CD4-positive, CD25-positive, alpha-beta regulatory T cell (primary cell): Measurements from ENCODE around the gene THAP11. TPM values are rescaled to one million over a fixed set of nuclear protein-coding genes. Genes with fewer than 3 reads are reported as not detected.
A peak's percentile ranks its signal among the peaks of the same experiment; 100 is the strongest.

Experiments used
- ATAC-seq, 2 donors: fragments of 150-1000 bp; cut with Tn5 transposase; one replicate each; pipeline ENCODE4 v1.10.0; 2021; ENCODE audit warnings: low read depth in 2 of 2, moderate number of reproducible peaks in 2 of 2, moderate library complexity in 1 of 2
- DNase-seq, 3 donors: peaks; one replicate each; pipeline versions ENCODE4 v3.0.0 to v3.0.0-alpha.2; 2012 to 2022; ENCODE audit warnings: mixed read lengths in 1 of 3
- H3K27ac ChIP-seq: one replicate; pipeline ENCODE4 v1.7.0; 2013; ENCODE audit warnings: mild to moderate bottlenecking, low read length; ENCODE audit not compliant: insufficient read depth, poor library complexity, severe bottlenecking
- H3K27me3 ChIP-seq: one replicate; pipeline ENCODE4 v1.7.0; 2013; ENCODE audit warnings: low read length; ENCODE audit not compliant: control insufficient read depth, insufficient read depth
- H3K36me3 ChIP-seq: one replicate; pipeline ENCODE4 v1.7.0; 2013; ENCODE audit warnings: mild to moderate bottlenecking, low read length, moderate library complexity; ENCODE audit not compliant: control insufficient read depth, insufficient read depth
- H3K4me1 ChIP-seq: 2 replicates; pipeline ENCODE4 v1.7.0; 2013; ENCODE audit warnings: mild to moderate bottlenecking, low read length; ENCODE audit not compliant: insufficient read depth, control insufficient read depth, poor library complexity, severe bottlenecking
- H3K4me3 ChIP-seq: one replicate; pipeline ENCODE4 v1.7.0; 2013; ENCODE audit warnings: low read depth, mild to moderate bottlenecking, low read length, moderate library complexity
- H3K9me3 ChIP-seq, 2 experiments: 1 replicate in 1 of 2; 2 replicates in 1 of 2; pipeline ENCODE4 v1.7.0; 2013; ENCODE audit warnings: low read length in 2 of 2, mild to moderate bottlenecking in 1 of 2, moderate library complexity in 1 of 2; ENCODE audit not compliant: control insufficient read depth in 2 of 2
- H3K27ac Mint-ChIP-seq, 3 donors: one replicate each; pipeline ENCODE4 v1.8.0; 2020 to 2022; ENCODE audit warnings: mild to moderate bottlenecking in 3 of 3, mixed read lengths in 3 of 3, moderate library complexity in 2 of 3
- H3K27me3 Mint-ChIP-seq: one replicate; pipeline ENCODE4 v1.8.0; 2022; ENCODE audit warnings: mild to moderate bottlenecking, mixed read lengths
- H3K36me3 Mint-ChIP-seq: one replicate; pipeline ENCODE4 v1.8.0; 2020; ENCODE audit warnings: mixed read lengths
- H3K4me1 Mint-ChIP-seq, 4 donors: one replicate each; pipeline ENCODE4 v1.8.0; 2020 to 2022; ENCODE audit warnings: mixed read lengths in 4 of 4, mild to moderate bottlenecking in 1 of 4
- H3K4me3 Mint-ChIP-seq, 4 donors: one replicate each; pipeline ENCODE4 v1.8.0; 2020 to 2022; ENCODE audit warnings: mild to moderate bottlenecking in 4 of 4, mixed read lengths in 4 of 4, moderate library complexity in 3 of 4
- H3K9me3 Mint-ChIP-seq, 7 donors: one replicate each; pipeline ENCODE4 v1.8.0; 2020 to 2022; ENCODE audit warnings: mixed read lengths in 7 of 7, mild to moderate bottlenecking in 3 of 7, moderate library complexity in 2 of 7
- polyA plus RNA-seq, 4 donors: library from polyadenylated mRNA; unstranded; fragments of 300-500 nt; fragmentation: Illumina TruSeq; gene quantifications; one replicate each; pipeline ENCODE4 v1.2.3, GENCODE V29; 2021
- total RNA-seq: library from RNA; stranded (reverse); gene quantifications from one replicate; pipeline ENCODE4 v1.2.3, GENCODE V29; 2022

Gene THAP11
- total and polyA plus RNA-seq, 5 donors from 2014 or later: 32.2 to 166 (median 140) TPM

DNA sequence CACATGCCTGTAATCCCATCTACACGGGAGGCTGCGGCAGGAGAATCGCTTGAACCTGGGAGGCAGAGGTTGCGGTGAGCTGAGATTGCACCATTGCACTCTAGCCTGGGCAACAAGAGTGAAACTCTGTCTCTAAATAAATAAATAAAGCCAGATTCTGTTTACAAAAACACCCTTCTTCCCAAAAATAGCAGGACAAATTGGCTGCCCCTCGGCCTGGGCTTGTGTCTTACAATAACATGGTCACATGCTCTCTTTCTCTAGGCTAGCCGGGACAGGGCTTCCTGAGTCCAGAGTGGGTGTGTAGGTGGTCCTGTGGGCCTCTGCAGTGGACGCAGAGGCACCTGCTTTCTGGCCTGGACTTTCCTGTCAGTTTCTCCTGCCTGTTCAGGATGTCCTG lies 27.5 kb downstream of the THAP11 start:
- Mint-ChIP-seq H3K27me3 (no peaks in the 10 kb centered on the region), H3K9me3 (no peaks in the 10 kb centered on the region), H3K4me1 (peaks cover 10 to 27% (median 15%) of the 10 kb centered on the region in 4 donors), H3K4me3 (peak overlapping the region in 1 of 4 donors; percentile 70), H3K27ac (peak overlapping the region in 1 of 3 donors; percentile 29), H3K36me3 (peaks cover 15% of the 10 kb centered on the region)
- no peak for ATAC-seq
- H3K4me1 ChIP-seq: peaks cover 22% of the 10 kb centered on the region
- no peaks in the 10 kb centered on the region for H3K27me3 ChIP-seq
- no peaks in the 10 kb centered on the region for H3K9me3 ChIP-seq
- no peak for DNase-seq
- no peak overlapping the region for H3K27ac ChIP-seq
- no peak overlapping the region for H3K4me3 ChIP-seq
- H3K36me3 ChIP-seq: peaks cover 32% of the 10 kb centered on the region

DNA sequence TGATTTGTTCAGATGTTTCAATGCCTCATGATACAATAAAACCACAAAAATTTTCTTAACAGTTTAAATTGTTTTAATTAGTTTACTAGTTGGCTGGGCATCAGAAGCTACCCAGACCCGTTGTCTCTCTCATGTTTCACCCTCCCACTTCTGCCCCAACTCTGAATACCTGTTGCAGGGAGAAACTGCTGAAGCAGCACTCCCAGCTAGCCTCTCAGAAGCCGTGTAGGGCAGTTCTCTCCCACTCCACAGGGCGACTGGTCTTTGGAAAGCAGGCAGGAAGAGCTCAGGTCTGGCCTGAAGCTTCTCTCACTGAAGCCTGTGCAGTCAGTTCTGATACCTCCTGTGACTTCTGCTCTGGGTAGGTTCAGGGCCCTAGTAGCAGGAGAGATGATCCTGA lies 29.1 kb downstream of the THAP11 start:
- Histone ChIP-seq H3K27ac (peak overlapping the region; percentile 82), H3K4me3 (no peak overlapping the region), H3K4me1 (peaks cover 36% of the 10 kb centered on the region), H3K9me3 (no peaks in the 10 kb centered on the region), H3K36me3 (peaks cover 29% of the 10 kb centered on the region), H3K27me3 (no peaks in the 10 kb centered on the region)
- DNase-seq (no peak), ATAC-seq (no peak)
- no peaks in the 10 kb centered on the region for H3K27me3 Mint-ChIP-seq
- peak overlapping the region in 1 of 4 donors; percentile 92 for H3K4me3 Mint-ChIP-seq
- peaks cover 11 to 40% (median 24%) of the 10 kb centered on the region in 4 donors for H3K4me1 Mint-ChIP-seq
- no peak overlapping the region for H3K27ac Mint-ChIP-seq
- H3K36me3 Mint-ChIP-seq: peaks cover 26% of the 10 kb centered on the region
- H3K9me3 Mint-ChIP-seq: no peaks in the 10 kb centered on the region

DNA sequence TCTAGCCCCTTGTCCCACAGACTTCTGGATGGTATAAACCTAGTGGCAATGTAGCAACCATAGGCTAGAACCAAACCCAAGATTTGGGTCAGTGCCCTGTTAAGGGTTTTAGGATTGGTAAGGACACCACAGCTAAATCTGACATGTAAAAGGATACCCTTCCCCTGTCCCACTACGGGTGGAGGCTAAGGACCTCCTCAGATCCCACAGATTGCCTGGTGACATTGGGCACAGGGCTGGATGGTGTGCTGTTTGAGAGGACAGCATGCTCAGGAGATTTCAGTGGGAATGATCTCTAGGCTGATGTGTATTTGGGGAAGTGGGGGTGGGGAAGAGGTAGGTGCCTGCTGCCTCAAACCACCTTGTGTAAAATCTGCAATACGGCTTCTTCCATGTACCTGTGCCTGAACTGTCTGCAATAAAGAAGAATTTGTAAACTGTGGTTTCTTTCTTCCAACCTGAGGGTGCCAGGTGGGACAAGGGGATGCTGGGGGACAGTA lies 30.1 kb downstream of the THAP11 start:
- Histone ChIP-seq H3K4me3 (peak overlapping the region; percentile 65), H3K9me3 (no peaks in the 10 kb centered on the region), H3K27ac (peak overlapping the region; percentile 82), H3K4me1 (peaks cover 36% of the 10 kb centered on the region), H3K27me3 (no peaks in the 10 kb centered on the region), H3K36me3 (peaks cover 36% of the 10 kb centered on the region)
- peaks cover 11 to 43% (median 24%) of the 10 kb centered on the region in 4 donors for H3K4me1 Mint-ChIP-seq
- ATAC-seq: no peak
- H3K4me3 Mint-ChIP-seq: peak overlapping the region; percentile 92 to 96 (median 93)
- H3K27me3 Mint-ChIP-seq: no peaks in the 10 kb centered on the region
- no peaks in the 10 kb centered on the region for H3K9me3 Mint-ChIP-seq
- peak overlapping the region; percentile 90 to 93 (median 90) for H3K27ac Mint-ChIP-seq
- peaks cover 26% of the 10 kb centered on the region for H3K36me3 Mint-ChIP-seq
- no peak for DNase-seq

DNA sequence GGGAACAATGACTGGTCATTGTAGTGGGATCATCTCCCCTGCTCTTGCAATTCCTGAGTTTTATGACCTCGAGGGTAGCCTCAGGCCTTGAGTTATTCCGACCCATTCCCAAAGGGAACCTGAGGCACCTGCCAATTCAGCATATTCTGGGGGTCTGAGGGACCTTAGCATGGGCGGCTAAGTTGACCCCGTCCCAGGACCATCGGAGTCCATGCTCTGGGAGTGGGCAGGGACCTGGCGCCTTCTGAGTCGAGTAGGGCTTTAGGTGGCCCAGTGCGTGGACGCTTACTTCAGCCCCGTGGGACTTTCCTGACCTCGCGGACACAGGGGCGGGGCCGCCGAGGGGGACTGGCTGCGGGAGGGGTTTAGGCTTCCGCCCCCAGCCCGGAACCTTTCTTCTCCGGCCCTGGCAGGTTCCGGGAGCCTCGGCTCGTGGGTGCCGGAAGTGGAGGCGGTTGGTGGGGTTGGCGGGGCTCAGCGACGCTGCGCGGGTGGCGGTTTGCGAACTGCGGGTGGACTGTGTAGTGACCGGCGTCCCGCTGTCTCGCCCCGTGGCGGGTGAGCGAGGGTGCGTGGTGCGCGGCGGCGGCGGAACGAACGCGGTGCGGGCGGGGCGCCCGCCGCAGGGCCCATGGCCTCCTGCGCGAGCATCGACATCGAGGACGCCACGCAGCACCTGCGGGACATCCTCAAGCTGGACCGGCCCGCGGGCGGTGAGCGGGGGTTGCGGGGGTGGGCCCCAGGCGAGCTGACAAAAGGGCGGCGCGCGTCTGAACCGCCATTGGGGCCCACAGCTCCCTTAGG lies 30.7 kb downstream of the THAP11 start, which contains the start of gene EDC4:
Gene EDC4, plus strand, starts transcription at position 422 of the 804 bp plus-strand sequence. Its CDS starts 210 bp downstream, at position 632.
- no peaks in the 10 kb centered on the region for H3K27me3 Mint-ChIP-seq
- peak; percentile 81 to 90 (median 87) for DNase-seq
- peak within 1 kb of the TSS; percentile 92 to 96 (median 93) for H3K4me3 Mint-ChIP-seq
- H3K27ac Mint-ChIP-seq: peak within 1 kb of the TSS; percentile 90 to 93 (median 90)
- no peaks in the 10 kb centered on the region for H3K27me3 ChIP-seq
- peak; percentile 87 to 92 for ATAC-seq
- peaks cover 11 to 43% (median 24%) of the 10 kb centered on the region in 4 donors for H3K4me1 Mint-ChIP-seq
- peaks cover 37% of the 10 kb centered on the region for H3K36me3 ChIP-seq
- H3K4me1 ChIP-seq: peaks cover 36% of the 10 kb centered on the region
- peak within 1 kb of the TSS; percentile 82 for H3K27ac ChIP-seq
- peak within 1 kb of the TSS; percentile 92 for H3K4me3 ChIP-seq
- H3K9me3 Mint-ChIP-seq: no peaks in the 10 kb centered on the region
- no peaks in the 10 kb centered on the region for H3K9me3 ChIP-seq
- peaks cover 27% of the 10 kb centered on the region for H3K36me3 Mint-ChIP-seq

DNA sequence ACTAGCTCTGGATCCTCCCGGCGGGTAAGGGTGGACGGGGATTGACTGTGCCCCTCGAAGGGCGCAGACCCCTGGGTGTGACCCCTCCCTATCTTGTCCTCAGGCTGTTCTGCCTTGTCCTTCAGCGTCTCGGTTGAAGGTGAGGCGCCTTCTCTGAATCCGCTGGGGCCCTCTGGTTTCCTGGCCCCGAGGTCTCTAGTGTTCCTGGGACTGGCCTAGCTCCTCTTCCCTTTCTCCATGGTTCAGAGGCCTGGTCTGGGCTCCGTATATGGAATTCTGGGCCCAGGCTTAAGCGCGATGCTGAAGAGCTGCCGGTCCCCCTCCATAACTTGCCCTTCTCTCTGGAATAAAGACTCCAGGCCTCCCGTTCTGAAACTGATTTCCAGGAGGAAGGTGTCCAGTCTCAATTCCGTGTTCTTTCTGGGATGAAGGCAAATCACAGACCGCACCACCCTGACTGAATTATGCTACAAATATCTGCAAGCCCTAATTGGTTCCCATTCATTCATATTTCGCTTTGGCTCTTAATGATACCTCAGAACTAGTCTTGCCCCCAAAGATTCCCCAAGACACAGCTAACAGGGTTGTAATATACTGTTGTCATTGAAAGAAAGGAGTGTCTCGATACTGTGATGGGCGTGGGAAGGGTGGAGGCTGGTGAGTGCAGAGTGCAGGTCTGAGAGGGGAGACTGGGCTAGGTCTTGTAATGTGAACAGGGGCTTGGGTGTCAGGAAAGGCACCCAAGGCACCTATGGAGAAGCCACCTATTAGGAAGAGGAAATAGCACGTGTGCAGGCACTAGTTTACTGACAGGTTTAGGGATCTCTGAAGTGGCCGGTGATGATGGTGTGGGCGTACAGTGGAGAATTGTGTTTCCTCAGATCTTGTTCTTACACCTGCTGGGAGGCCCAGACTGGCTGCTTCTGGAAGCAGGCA lies 31.6 kb downstream of the THAP11 start:
- peaks cover 11 to 43% (median 24%) of the 10 kb centered on the region in 4 donors for H3K4me1 Mint-ChIP-seq
- H3K9me3 Mint-ChIP-seq: no peaks in the 10 kb centered on the region
- H3K27me3 ChIP-seq: no peaks in the 10 kb centered on the region
- H3K27ac Mint-ChIP-seq: peak overlapping the region; percentile 78 to 93 (median 90)
- no peaks in the 10 kb centered on the region for H3K9me3 ChIP-seq
- DNase-seq (peak in 1 of 3 donors; percentile 6), ATAC-seq (no peak)
- peaks cover 38% of the 10 kb centered on the region for H3K36me3 ChIP-seq
- H3K4me3 Mint-ChIP-seq: peak overlapping the region; percentile 92 to 96 (median 93)
- peaks cover 36% of the 10 kb centered on the region for H3K4me1 ChIP-seq
- peak overlapping the region; percentile 82 for H3K27ac ChIP-seq
- peak overlapping the region; percentile 92 for H3K4me3 ChIP-seq
- H3K36me3 Mint-ChIP-seq: peaks cover 28% of the 10 kb centered on the region
- no peaks in the 10 kb centered on the region for H3K27me3 Mint-ChIP-seq

DNA sequence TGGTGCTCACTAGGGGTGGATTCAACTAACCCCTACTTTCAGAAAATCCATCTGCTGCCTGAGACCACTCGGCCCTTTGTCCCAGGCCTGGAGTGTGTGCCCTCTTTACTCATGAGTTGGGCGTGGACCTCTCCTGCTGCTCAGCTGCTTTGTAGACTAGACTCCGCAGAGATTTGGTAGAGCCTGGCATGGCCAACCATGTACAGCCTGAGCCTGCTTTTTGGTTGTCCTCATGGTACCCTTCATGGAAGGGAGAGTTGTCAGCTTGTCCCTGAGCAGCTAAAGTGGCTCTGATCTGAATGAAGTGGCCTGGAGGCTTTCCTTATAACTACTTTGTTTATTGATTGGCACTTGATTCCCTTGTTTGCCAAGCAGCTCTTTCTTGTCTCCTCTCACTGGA lies 32.3 kb downstream of the THAP11 start:
- no peak overlapping the region for H3K27ac ChIP-seq
- Mint-ChIP-seq H3K36me3 (peaks cover 30% of the 10 kb centered on the region), H3K27me3 (no peaks in the 10 kb centered on the region), H3K9me3 (no peaks in the 10 kb centered on the region), H3K4me3 (peak overlapping the region; percentile 92 to 96 (median 93)), H3K4me1 (peaks cover 11 to 43% (median 24%) of the 10 kb centered on the region in 4 donors), H3K27ac (peak overlapping the region; percentile 56 to 93 (median 90))
- H3K4me3 ChIP-seq: peak overlapping the region; percentile 92
- H3K27me3 ChIP-seq: no peaks in the 10 kb centered on the region
- H3K9me3 ChIP-seq: no peaks in the 10 kb centered on the region
- DNase-seq (no peak), ATAC-seq (no peak)
- peaks cover 36% of the 10 kb centered on the region for H3K4me1 ChIP-seq
- H3K36me3 ChIP-seq: peaks cover 43% of the 10 kb centered on the region

DNA sequence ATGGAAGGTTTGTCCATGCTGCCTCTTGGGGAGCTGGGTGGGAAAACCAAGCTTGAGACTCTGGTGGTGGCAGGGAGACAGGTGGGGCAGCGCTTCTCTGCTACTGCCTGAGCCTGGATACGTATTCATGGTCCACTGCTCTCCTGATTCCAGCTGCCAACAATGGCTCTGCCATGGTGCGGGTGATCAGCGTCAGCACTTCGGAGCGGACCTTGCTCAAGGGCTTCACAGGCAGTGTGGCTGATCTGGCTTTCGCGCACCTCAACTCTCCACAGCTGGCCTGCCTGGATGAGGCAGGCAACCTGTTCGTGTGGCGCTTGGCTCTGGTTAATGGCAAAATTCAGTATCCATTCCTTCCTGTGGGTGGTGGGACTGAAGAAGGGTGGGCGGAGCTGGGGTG lies 34.9 kb downstream of the THAP11 start:
- Mint-ChIP-seq H3K4me3 (no peak overlapping the region), H3K36me3 (peaks cover 24% of the 10 kb centered on the region), H3K4me1 (peaks cover 11 to 42% (median 24%) of the 10 kb centered on the region in 4 donors), H3K27me3 (no peaks in the 10 kb centered on the region), H3K9me3 (no peaks in the 10 kb centered on the region), H3K27ac (no peak overlapping the region)
- Histone ChIP-seq H3K4me3 (no peak overlapping the region), H3K27ac (no peak overlapping the region), H3K27me3 (no peaks in the 10 kb centered on the region), H3K9me3 (no peaks in the 10 kb centered on the region), H3K4me1 (peaks cover 36% of the 10 kb centered on the region), H3K36me3 (peaks cover 62% of the 10 kb centered on the region)
- DNase-seq (no peak), ATAC-seq (no peak)
